Measurements from ENCODE around the gene KCNK5. TPM values are rescaled to one million over a fixed set of nuclear protein-coding genes. Genes with fewer than 3 reads are reported as not detected.

KCNK5 gene
- total and polyA plus RNA-seq, 2 of the 8 experiments (the other 6 are each of a cell fraction or from before 2014, with no cell fraction given) = 20.9 to 44.3 TPM

DNA sequence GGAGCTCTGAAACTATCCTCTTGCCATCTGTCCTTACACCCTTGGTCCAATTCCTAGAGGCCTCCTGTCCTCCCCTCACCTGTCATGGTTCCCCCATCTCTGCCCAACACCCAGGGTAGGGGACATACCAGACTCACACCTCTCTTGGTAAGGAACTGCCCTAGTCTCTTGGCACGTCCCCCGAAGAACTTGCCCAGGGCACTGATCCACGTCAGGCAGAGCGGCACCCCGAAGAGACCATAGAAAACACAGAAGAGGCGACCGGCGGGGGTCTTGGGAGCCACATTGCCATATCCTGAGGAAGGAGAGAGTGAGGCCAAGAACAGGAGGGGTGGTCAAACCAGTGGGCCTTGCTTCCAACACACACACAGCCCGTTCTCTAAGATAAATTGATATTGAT, 34.8 kb downstream of the KCNK5 start:
- H3K18ac ChIP-seq (ENCODE audit: extremely low read depth, low read length) = no peak overlapping the region
- H3K4me3 ChIP-seq (ENCODE audit: extremely low read depth in 1 of 4, insufficient read depth in 2 of 4, low read depth in 3 of 4, low read length in 4 of 4) = no peak overlapping the region
- H3K27ac ChIP-seq (ENCODE audit: low read depth, low read length) = no peak overlapping the region
- no peaks in the 10 kb centered on the region for H3K27me3 ChIP-seq (replicated peaks in 1 of 4; ENCODE audit: control insufficient read depth in 3 of 4, extremely low read depth in 1 of 4, insufficient read depth in 3 of 4, low read length in 3 of 4)
- H4K91ac ChIP-seq (replicated peaks; ENCODE audit: insufficient read length, low read length) = no peak overlapping the region
- no peaks in the 10 kb centered on the region for H3K23me2 ChIP-seq (ENCODE audit: low read depth, low read length)
- H3K9me3 ChIP-seq (ENCODE audit: insufficient read depth in 2 of 2, low read depth in 1 of 2, low read length in 1 of 2) = no peaks in the 10 kb centered on the region
- no peak overlapping the region for H2BK15ac ChIP-seq (ENCODE audit: low read length)
- H3K9ac ChIP-seq (replicated peaks in 1 of 4; ENCODE audit: extremely low read depth in 1 of 4, low read depth in 3 of 4, low read length in 3 of 4) = no peak overlapping the region
- H3K56ac ChIP-seq (replicated peaks; ENCODE audit: insufficient read length, low read depth, low read length) = no peak overlapping the region
- peaks cover 25 to 37% of the 10 kb centered on the region in 2 experiments for H4K20me1 ChIP-seq (replicated peaks in 1 of 2; ENCODE audit: control insufficient read depth in 1 of 2, insufficient read depth in 2 of 2, low read length in 2 of 2)
- H3K23ac ChIP-seq (ENCODE audit: insufficient read length) = no peak overlapping the region
- CTCF ChIA-PET (ENCODE audit: partially characterized antibody) = interaction anchor here (0.9 to 72.8 kb wide), 6 partner anchors 6 to 102 kb away, joined by 3 to 1738 read pairs (median 500); partner anchors contain the start of genes KCNK17 and KCNK5
- H3K79me2 ChIP-seq (ENCODE audit: control insufficient read depth in 1 of 2, insufficient read depth in 2 of 2, low read length in 2 of 2) = peaks cover 5 to 47% of the 10 kb centered on the region in 2 experiments; a peak in 3 of 4 replicates
- TF ChIP-seq CHD1 (IDR thresholded peaks at IDR 0.05; ENCODE audit: low read depth, low read length) = no peak
- no peak for TF ChIP-seq TCF12 (IDR thresholded peaks at IDR 0.05; ENCODE audit: low read depth, low read length)
- TF ChIP-seq RBBP5 (IDR thresholded peaks at IDR 0.05; ENCODE audit: borderline replicate concordance, low read depth, low read length) = no peak
- TF ChIP-seq HDAC2 (IDR thresholded peaks at IDR 0.05; ENCODE audit: borderline replicate concordance in 1 of 2, low read depth in 2 of 2, low read length in 2 of 2) = no peak
- no peak for TF ChIP-seq GTF2F1 (IDR thresholded peaks at IDR 0.05; ENCODE audit: borderline replicate concordance, low read depth, low read length)
- peaks cover 10% of the 10 kb centered on the region; the same call in 1 of the 2 replicates for H3K79me1 ChIP-seq (ENCODE audit: low read depth, low read length)
- H3K4me2 ChIP-seq (ENCODE audit: insufficient read depth in 1 of 2, low read depth in 2 of 2, low read length in 2 of 2) = no peak overlapping the region
- no peak overlapping the region for H2BK12ac ChIP-seq (ENCODE audit: low read depth, low read length)
- no peak overlapping the region for H2BK120ac ChIP-seq (replicated peaks; ENCODE audit: low read depth, low read length)
- WGBS, 2 experiments (ENCODE audit: extremely low coverage in 1 of 2, insufficient coverage in 1 of 2, insufficient read length in 1 of 2, insufficient replicate concordance in 2 of 2, low coverage in 1 of 2, low lambda C conversion rate in 2 of 2, missing lambda C conversion rate in 1 of 2) = 90% methylated on average over 9 of the region's 9 CpGs; no CpG with 5 or more reads in 1 of the 2 experiments
- peaks cover 21 to 48% (median 42%) of the 10 kb centered on the region in 4 experiments for H3K36me3 ChIP-seq (ENCODE audit: control insufficient read depth in 2 of 4, insufficient read depth in 4 of 4, low read length in 3 of 4)
- no peak overlapping the region for H2BK20ac ChIP-seq (ENCODE audit: low read length)
- POLR2A ChIA-PET (ENCODE audit: partially characterized antibody) = interaction anchor here (1.5 kb wide), 1 partner anchor 10 kb away, joined by 4 read pairs; no protein-coding TSS in a partner anchor
- no peak overlapping the region for H2AK5ac ChIP-seq (ENCODE audit: low read depth, low read length)
- no peak overlapping the region for H3K4ac ChIP-seq (replicated peaks; ENCODE audit: insufficient read length, low read depth, low read length)
- H2AFZ ChIP-seq (ENCODE audit: low read length) = no peak overlapping the region
- FAIRE-seq (no peak), DNase-seq (ENCODE audit: low read depth in 1 of 2, low spot score in 2 of 2) (no peak)
- no peak overlapping the region for H4K5ac ChIP-seq (ENCODE audit: insufficient read length, low read depth, low read length)
- H3K14ac ChIP-seq (ENCODE audit: insufficient read length) = no peak overlapping the region
- no peaks in the 10 kb centered on the region; a peak in 2 of 7 replicates for H3K4me1 ChIP-seq (replicated peaks in 1 of 4; ENCODE audit: control insufficient read depth in 3 of 4, insufficient read depth in 4 of 4, low read length in 3 of 4)
- no peak overlapping the region for H2BK5ac ChIP-seq (ENCODE audit: low read depth, low read length)
- H4K8ac ChIP-seq (ENCODE audit: extremely low read depth, insufficient read depth, low read length) = no peak overlapping the region
